Eye (tissue), 1 donor: ENCODE results near the gene MAIP1.

Experiments
- DNase-seq: peaks from one replicate; pipeline ENCODE4 v3.0.0-alpha.2; 2015

Gene MAIP1

DNA sequence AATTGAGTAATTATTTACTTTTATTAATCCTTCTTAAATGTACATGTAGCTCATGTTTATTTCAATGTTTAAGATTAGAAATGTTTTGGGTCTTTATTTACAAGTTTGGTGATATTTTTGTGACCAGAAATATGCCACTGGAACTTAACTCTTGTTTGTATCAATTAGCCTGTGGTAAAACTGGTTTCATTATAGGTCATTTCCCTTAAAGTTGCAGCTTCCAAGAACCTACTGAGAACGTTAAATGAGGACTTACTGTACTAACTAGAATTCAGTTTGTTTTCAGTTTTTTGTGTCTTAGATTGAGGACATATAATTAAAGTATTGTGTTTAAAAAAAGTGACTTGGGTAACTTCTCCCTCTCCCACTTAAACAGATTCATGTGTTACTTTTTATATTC lies 4.4 kb upstream of the MAIP1 start:
- no peak for DNase-seq

DNA sequence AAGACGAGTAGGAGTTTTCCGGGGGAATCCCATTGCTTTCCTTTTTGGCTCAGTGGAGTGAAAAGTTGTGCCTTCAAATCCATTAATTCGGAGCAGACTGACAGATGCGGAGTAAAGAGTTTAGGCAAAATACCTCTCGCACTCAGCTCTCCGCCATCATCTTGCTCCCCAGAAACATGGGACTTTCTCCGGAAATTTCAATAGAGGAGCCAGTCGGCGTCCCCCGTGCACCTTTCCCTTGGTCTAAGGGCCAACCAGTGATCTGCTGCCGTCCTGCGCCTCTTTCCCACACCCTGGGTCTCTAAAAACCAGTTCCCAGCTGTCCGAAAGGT lies 409 bp upstream of the MAIP1 start:
- no peak for DNase-seq

DNA sequence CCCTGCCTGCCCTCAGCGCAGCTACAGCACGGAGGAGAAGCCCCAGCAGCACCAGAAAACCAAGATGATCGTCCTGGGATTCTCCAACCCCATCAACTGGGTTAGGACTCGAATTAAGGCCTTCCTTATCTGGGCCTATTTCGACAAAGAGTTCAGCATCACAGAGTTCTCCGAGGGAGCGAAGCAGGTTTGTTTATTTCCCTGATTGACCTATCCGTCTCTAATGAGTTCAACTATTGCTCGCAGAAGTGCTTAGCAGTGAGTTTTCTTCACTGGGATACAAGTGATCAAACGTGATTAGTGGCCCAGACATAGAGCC lies 639 bp downstream of the MAIP1 start:
- DNase-seq = no peak

DNA sequence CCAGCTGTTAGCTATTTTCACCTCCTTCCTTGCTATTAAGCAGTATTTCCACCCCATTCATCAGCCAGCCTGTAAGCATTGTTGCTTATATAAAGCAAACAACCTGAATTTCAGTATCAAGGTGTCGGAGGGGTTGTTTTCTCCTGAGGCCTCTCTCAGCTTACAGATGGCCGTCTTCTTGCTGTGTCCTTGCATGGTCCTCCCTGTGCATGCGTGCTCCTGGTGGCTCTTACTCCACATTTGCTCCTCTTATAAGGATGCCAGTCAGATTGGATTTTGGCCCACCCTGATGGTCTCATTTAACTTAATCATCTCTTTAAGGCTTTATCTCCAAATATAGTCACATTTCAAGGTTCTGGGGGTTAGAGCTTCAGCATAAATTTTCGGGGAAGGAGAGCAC lies 2.6 kb downstream of the MAIP1 start:
- DNase-seq = no peak

DNA sequence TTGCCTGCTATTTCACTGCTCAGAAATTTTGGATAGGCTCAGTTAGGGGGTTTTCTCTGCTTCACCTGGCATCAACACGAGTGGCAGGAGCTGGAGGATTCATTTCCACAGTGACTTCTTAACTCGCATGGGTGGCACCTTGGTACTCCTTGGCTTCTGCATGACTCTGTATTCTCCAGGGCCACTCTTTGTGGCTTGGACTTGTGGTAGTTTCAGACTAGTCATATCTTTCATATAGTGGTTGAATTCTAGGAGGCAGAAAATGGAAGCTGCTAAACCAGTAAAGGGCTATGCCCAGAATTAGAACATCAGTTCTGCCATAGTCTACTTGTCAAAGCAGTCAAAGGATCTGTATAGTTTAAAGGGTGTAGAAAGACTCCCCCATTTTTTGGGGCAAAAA lies 6.8 kb downstream of the MAIP1 start:
- no peak for DNase-seq

DNA sequence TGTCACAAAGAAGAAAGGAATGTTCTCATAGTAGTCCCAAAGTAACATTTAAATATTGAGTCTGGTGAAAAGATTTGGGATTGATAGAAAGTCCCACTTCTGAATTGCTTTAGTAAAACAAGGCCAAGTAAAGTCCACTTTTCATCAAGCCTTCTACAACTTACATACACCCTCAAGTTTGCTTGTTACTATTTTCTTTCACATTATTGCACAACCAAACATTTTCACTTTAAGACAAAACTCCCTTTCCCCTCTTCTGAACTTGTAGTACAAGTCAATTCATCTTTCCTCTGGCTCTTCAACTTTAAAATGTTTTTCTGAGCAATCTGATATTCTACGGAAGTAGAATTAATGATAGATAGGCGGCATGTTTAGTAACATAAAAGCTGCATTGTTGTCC lies 11.0 kb downstream of the MAIP1 start:
- DNase-seq = no peak

DNA sequence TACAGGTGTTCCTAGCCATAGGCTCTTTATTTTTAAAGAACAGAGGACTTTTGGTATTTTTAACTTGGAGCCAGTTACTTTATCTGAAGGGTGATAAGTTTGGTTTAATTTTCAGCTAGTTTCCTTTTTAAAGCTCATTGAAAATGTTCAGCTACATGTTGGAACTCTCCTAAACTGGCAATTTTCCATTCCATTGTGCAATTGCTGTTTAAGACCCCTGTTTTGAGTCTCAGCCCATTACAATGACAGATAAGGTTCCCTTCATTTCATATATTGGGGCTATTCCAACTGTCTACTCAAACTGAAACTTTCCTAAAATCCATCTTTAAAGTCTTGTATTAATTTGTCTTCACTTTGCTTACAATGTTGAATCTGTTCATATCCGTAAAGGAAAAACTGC lies 11.6 kb downstream of the MAIP1 start:
- no peak for DNase-seq

DNA sequence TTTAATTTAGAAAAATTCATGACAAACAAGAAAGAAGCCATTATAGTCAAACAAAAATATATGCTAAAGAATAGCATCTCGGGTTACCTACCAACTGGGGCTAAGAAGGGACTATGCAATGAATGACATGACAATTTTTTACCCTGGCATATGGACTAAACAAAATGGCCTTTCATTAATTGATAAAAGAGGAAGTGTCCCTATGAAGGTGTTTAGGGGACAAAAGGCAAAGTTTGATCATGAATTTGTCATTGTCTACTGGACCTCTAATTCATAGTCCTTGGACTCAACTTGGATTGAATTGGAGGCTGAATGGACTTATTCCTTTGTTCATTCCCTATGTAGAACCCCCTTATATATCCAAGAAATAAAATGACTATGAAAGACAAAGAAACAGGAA lies 12.7 kb downstream of the MAIP1 start:
- no peak for DNase-seq

DNA sequence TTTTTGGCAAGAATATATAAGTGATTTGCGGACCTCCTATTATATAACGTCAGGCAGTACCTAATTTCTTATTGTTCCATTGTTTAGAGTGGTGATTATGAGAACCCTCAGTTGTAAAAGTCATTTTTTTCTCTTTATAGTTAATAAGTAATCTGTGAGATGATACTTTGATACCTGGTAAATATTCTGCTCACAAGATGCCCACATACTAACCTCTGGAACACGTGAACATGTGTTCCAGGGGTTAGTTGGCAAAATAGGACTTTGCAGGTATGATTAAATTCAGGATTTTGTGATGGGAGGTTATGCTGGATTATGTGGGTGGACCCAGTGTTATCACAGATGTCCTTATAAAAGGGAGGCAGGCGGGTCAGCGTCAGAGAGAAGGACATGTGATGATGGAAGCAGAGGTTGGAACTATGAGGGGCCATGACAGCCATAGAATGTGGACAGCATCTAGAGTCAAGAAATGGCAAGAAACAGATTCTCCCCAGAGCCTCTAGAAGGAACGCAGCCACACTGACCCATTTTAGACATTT lies 16.8 kb downstream of the MAIP1 start:
- DNase-seq = no peak

DNA sequence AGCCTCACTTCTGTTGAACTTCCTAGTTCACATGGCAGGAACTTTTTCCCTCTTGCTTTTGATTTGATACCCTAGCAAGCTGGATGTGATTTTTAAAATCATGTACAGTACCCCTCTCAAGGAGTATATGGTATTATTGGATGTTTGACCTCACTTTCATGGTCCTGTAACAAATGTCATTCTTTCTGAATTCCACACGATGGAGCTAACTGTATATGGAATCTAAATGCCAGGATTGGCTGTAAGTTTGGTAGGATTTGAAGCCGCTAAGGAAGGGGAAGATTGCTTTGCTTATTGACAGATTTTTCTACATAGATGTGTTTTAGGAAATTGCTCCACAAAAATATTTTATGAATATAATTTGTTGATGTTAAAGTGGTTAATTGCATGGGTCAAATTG lies 18.3 kb downstream of the MAIP1 start:
- peak; percentile 60 for DNase-seq

DNA sequence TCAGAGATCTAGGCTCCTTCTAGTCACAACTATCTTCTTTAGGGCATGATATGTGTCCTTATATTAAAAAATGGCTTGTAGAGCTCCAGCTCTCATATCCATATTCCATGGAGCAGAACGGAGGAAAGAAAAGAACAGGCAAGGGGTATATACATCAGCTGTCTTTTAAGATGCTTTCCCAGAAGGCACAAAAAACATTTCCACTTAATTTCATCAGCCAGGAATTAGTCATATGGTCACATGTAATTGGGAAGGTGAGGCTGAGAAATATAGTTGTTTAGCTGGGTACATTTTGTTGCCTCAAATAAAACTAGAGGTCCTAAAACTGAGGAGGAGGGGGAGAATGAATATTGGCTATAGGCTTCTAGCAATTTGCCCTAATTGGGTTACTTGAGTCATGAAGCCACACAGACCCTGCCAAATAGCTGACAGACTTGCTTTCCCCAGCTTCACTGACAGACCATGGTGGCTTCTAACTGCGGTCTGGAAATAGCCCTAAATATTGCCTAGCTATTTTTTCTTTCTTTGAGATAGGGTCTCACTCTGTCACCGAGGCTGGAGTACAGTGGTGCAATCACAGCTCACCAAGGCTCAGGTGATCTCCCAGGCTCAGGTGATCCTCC lies 20.0 kb downstream of the MAIP1 start:
- DNase-seq = no peak

DNA sequence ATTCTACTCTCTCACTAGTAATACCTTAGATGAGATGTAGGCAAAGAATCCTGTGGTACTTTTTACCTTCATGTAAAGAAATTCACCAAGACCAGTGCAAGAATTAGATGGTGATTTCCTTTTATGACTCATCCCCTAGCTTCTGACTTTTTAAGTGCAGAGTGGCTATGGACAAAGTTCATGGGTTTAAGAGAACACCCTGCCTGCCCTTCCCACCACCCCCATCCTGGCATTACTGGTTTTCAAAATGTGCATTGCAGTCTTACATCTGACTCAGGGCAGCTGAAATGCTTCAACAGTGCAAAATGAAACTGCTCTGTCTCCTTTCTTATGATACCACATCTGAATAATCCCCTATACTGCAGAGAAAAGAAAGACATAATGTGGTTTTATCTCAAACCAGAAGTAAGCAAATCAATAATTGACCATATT lies 22.6 kb downstream of the MAIP1 start:
- DNase-seq = no peak

DNA sequence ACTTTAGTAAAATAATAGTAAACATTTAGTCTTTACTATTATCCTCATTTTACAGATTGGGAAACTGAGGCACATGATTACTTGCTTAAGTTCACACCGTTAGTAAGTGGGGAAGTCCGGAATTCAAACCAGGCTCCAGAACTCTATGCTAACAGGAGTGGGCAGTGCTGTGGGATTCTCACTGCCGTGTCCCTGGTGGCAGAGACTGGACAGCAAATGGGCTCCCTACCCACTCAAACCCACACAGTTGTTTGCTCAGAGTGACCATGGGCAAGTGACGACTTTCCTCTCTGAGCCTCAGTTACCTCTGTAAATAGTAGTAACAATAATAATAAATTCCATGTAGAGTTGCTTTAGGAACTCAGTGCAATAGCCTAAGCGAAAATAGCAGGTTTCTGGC lies 24.0 kb downstream of the MAIP1 start:
- DNase-seq = no peak

DNA sequence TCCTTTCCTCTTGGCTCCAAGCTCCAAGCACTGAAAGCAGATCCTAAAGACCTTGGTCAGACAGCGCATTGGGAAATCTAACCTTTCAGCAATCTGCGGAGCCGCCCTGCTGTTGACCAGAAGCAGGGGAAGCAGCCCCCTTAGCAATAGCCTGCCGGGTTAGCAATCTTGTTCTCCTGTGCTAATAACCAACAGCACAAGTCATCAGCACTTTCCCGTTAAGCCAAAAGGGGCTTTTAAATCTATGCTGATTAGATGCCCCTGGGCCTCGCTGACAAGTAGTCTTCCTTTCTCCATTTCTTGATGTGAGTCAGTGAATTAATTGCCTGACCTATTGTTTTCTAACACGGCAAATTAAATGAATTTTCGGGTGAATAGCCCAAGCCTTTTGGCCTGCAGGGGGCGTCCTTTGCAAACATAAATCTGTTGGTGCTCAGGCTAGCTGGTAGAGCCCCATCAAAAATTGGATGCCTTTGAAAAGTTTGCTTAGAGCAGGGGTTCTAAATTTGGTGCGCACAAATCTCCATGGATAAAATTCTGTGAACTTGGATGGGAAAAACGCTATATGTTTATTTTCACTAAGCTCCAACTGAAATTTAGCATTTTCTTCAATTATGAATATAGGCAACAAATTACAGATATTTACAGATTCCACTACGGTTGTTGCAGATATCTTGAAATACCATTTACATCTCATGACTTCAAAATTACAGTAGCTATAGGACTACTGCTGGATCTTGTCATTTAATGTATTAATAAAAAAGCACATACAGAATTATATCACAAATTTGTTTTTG lies 24.6 kb downstream of the MAIP1 start:
- DNase-seq = peak; percentile 95

DNA sequence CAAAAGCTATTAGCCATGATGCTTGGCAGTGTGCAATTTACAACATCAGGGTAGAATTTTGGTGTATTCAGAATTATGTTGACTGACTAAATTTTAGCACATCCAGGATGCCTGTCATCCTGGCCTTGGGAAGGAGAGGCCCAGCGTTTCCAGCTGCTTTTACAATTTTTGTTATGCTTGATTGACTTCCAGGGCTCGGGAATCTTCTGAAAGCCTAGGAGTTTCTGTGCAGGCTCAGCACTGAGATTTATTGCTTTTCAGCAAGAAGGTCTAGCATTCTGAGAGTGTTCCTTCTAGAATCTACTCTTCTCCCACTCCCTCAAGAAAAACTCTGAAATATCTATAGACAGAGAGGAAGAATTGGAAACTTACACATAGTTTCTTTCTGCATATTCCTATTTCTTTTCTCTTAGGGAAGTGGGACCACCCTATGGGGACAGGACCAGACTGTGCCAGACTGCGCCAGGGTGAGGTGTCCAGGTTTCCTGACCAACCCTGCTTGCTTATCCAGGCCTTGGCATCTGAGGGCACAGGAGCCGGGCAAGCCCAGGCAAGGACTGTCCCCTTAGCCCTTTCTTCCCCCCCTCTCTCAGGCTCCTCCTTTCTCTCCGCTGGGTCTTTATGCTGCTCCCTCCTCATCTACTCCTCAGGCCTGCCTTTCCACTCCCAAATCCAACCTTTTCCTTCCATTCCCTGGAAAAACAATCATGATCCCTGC lies 26.9 kb downstream of the MAIP1 start:
- no peak for DNase-seq

DNA sequence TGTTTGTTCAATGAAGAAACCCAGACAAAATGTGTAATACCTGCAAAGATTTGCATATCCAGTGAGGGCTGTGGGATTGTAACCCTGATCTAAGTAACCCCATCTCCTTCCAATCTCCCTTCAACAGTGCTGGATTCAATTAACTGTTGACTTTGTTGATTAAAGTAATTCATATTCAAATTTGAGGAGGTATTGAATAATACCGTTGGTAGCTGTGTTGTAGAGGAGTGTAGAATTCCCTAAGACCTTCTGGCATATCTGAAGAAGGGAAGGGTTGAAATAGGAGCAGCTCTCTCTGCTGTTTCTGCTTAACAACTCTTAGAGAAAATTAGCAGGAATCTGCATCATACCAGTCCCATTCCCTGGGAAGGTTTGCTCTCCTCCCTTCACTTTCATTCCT lies 28.2 kb downstream of the MAIP1 start:
- no peak for DNase-seq

DNA sequence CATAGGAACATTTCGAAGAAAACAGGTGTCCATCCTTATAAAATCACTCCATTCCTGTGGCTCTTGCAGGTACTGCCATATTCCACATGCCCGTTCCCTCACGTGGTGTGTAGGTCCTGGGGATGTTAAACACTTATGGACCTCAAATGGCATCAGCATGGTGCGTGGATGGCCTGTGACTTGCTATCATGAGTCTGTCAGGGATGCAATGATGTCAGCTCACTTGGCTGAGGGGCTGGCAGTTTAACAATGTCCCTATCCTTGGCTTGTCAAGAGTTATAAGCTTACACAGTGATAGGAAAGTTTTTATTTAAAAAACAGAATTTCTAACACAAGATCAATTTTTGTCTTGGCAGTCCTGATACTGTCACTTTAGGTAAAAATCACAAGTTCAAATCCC lies 28.8 kb downstream of the MAIP1 start:
- DNase-seq = no peak

DNA sequence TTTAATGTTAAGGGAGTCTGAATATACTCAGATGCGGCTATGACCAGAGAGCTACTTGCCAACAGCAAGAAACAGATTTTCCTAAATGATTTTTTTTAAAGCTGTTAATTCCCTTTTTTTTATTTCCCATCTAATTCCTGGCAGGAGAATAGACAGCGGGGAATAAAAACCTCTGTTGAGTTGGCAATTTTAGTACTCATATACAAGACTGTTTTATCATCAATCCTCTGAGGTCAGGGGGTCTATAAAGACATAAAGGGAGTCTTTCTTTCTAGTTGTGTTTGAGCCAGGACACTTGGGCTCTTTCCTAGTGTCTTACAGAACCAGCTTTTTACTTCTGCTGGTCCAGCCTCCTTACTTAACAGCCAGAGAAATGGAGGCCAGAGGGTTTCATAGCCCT lies 29.4 kb downstream of the MAIP1 start:
- DNase-seq = no peak

DNA sequence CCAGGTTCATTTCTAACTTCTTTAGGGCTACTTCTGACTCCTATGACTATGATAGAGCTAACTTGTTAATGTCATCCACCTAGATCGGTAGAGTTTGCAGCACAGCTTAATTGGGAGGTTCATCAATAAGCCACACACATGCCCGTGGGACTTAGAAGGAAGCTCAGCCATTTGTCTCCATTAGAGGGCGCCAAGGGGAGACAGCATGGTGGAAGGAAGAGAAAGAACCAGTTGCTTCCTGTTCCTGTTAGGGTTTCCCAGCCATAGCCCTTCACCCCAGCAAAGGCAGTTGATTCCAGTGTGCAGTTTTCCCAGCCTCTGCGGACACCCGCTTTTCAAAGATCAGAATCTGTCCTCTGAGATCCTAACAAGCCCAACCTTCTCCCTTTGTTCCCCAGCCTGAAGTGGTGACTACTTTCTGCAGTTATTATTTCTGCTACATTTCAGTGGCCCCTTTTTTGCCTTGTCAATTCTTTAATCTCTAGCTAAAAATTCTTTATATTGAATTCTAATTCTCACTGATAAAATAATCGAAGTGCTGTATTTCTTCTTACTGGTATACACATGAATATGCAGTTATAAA lies 30.3 kb downstream of the MAIP1 start:
- DNase-seq = peak; percentile 86

DNA sequence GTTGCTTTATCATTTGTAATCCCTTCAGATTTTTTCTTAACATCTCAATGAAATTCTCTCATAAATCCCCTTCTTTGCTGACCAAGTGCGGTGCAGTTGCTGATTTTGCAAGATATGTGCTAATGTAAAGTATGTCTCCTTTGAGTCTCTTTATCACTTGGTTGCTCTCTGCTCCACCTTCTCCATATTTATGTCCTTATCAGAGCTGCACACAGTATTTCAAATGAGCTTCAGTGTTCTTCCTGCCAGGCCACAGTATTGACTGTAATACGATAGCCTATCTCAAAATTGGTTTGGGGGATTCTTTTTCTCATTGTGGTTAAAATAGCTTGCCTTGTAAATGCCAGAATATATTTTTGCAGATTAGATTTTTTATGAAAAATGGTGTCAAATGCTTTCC lies 32.2 kb downstream of the MAIP1 start:
- DNase-seq = peak; percentile 31

DNA sequence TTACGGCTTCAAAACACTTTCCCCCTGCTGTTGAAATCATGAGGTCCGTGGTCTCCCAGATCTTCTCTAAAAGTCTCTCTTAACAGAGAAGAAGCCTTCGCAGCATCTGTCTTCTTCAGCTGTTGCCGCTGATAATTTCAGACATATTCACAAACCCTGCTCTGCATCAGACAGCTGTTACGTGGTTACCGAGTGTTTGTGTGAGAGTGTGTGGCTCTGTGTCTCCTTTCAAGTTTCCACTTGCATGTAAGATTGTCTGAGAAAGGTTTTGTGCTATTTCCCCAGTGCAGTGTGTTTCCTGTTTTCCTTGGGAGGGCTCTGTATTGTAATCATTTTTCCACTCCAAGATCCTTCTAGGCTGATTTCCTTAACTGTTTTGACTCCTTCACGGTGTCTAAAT lies 32.8 kb downstream of the MAIP1 start:
- peak; percentile 57 for DNase-seq

DNA sequence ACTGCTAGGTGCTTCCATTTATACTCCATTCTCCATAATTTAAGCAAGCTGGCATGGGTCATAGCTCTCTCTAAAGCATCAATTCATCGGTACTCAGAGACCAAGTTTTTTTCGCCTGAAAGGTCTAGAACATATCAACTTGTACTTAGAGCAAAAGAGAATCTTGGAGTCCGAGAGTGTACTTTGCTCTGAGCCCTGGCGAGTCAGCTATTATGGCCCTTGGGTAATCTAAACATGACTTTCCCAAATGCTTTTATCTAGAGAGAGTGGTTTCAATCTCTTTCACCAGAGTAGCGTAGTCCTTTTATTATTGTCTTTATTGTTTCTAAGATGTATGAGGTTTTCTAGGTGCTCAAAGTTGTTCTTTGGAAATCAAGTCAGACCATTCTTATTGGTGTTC lies 34.4 kb downstream of the MAIP1 start:
- no peak for DNase-seq

DNA sequence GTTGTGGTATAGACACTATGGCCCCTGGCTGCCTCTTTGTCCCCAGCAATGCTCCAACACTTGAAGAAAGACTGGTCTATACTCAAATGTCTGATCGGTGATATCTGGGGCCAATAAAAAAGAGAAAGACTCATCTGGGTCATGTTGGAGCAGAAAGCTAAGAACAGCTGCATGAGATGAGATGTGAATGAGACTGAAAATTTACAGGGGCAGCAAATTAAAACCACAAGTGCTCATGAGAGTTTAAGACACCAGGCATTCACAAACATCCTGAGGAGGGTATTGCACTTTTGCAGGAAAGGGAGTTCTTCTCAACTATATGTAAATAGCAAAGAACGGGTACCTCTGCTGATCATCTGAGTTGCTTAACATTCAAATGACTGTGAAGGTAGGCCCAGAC lies 36.3 kb downstream of the MAIP1 start:
- no peak for DNase-seq

DNA sequence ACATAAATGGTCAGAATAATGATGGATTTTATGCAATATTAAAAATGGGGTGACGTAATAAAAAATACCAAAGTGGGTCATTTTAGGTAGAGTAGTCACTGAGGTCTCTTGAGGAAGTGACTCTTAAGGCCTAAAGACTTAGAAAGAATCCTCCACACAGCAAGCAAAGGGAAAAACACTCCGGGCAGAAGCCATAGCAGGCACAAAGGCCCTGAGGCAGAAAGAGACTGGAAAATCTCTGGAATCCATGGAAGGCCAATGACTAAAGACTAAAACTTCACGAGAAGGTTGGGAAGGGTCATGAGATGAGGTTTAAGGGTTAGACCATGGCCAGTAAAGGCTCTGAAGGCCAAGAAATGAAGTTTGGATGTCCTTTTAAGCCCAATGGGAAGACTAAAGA lies 36.9 kb downstream of the MAIP1 start:
- no peak for DNase-seq
